ENCODE results near the gene ABCB1. TPM values are rescaled to one million over a fixed set of nuclear protein-coding genes. Genes with fewer than 3 reads are reported as not detected.

The ABCB1 gene
- total and polyA plus RNA-seq, 2 experiments from 2014 or later = 0.53 to 0.80 TPM

GRCh38 chr7:87589631-87590030 is 11.1 kb downstream of the ABCB1 start (continued):
- TF ChIP-seq ETS1 (IDR thresholded peaks at IDR 0.05) (no peak), POLR2AphosphoS5 (IDR thresholded peaks at IDR 0.05; ENCODE audit: low read depth) (no peak), JUNB (IDR thresholded peaks at IDR 0.05; ENCODE audit: unreplicated experiment) (no peak), REST (IDR thresholded peaks at IDR 0.05; ENCODE audit: unreplicated experiment) (no peak), CREB1 (CRISPR knock-in tag; IDR thresholded peaks at IDR 0.05; ENCODE audit: low read depth) (no peak), ZNF331 (CRISPR knock-in tag; IDR thresholded peaks at IDR 0.05; ENCODE audit: low read depth) (no peak), EZH2phosphoT487 (IDR thresholded peaks at IDR 0.05; ENCODE audit: unreplicated experiment) (no peak), CTCF (conservative IDR thresholded peaks at IDR 0.05; ENCODE audit: low read depth in 2 of 2) (no peak), ZNF114 (CRISPR knock-in tag; IDR thresholded peaks at IDR 0.05) (no peak), EZH2 (IDR thresholded peaks at IDR 0.05; ENCODE audit: low read depth, unreplicated experiment) (no peak), STAT1 (IDR thresholded peaks at IDR 0.05; ENCODE audit: unreplicated experiment) (no peak)

- no peak overlapping the region for H3K4me2 ChIP-seq
- Mint-ChIP-seq H3K27me3 (ENCODE audit: insufficient read depth, low read depth, poor library complexity) (no peaks in the 10 kb centered on the region), H3K27ac (no peak overlapping the region), H3K4me1 (peaks cover 8% of the 10 kb centered on the region; the same call in 2 of the 3 replicates), H3K9me3 (no peaks in the 10 kb centered on the region), H3K4me3 (no peak overlapping the region), H3K36me3 (ENCODE audit: low read depth) (no peaks in the 10 kb centered on the region)
- no peaks in the 10 kb centered on the region for H3F3A ChIP-seq (replicated peaks; ENCODE audit: low read depth)
- no peak overlapping the region for H2AFZ ChIP-seq
- H3K4me3 ChIP-seq = no peak overlapping the region
- DNase-seq (ENCODE audit: low spot score) (no peak), ATAC-seq (no peak)
- no peaks in the 10 kb centered on the region for H3K27me3 ChIP-seq (ENCODE audit: insufficient read depth)
- H3K79me2 ChIP-seq (replicated peaks; ENCODE audit: insufficient read depth) = no peaks in the 10 kb centered on the region
- H4K20me1 ChIP-seq (replicated peaks; ENCODE audit: insufficient read depth) = no peaks in the 10 kb centered on the region
- no peak overlapping the region for H3K27ac ChIP-seq (ENCODE audit: low read depth)
- no peaks in the 10 kb centered on the region for H3K9me2 ChIP-seq (ENCODE audit: insufficient read depth)
- H3K4me1 ChIP-seq (ENCODE audit: insufficient read depth) = no peaks in the 10 kb centered on the region
- no peaks in the 10 kb centered on the region for H3K36me3 ChIP-seq (ENCODE audit: insufficient read depth)
- no peak for TF ChIP-seq CREB1 (CRISPR knock-in tag; IDR thresholded peaks at IDR 0.05; ENCODE audit: low read depth)
Measured at GRCh38 chr7:87581723-87582122, 19.0 kb downstream of the ABCB1 start.

Measured in GM23338 (cell line).